HG03342 (cell line): ENCODE data around the gene GATA6.

Experiments used
- ATAC-seq: cut with Tn5 transposase; IDR thresholded peaks from one replicate; pipeline ENCODE4 v1.9.1; 2021; ENCODE audit warnings: mild to moderate bottlenecking, moderate library complexity; ENCODE audit not compliant: unreplicated experiment

Gene GATA6

DNA sequence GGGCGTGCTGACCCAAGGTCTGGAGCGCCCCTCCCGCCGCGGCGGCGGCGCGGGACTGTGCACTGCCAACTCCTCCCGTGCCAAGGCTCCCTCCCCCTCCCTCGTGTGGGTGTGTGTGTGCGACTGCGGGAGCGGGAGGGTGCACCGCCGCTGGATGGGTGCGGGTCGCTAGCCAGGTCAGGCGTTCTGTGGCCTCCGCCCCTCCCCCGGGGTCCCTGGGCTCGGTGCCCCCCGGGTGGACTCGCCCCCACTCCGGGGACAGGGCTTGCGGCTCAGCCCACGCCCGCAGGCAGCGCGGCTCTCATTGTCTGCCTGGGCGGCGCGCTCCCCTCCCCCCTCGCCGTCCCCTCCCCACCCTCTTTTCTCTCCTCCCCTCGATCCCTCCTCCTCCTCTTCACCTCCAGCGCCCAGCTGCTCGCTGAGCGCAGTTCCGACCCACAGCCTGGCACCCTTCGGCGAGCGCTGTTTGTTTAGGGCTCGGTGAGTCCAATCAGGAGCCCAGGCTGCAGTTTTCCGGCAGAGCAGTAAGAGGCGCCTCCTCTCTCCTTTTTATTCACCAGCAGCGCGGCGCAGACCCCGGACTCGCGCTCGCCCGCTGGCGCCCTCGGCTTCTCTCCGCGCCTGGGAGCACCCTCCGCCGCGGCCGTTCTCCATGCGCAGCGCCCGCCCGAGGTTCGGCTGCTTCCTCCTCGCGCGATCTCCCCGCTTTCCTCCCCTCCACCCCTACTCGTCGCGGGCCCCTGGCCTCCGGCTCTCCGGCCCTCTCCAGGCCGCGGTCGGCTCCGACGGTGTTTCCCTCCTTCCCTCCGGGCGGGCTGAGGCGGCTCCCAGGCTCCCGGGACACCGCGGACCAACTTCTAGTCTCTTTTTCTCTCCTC is at the start of gene GATA6:
GATA6 (plus strand) TSS at position 579 of the 878 bp plus-strand sequence. CDS start 1,556 bp downstream, outside the sequence.
- ATAC-seq: peak; percentile 48

DNA sequence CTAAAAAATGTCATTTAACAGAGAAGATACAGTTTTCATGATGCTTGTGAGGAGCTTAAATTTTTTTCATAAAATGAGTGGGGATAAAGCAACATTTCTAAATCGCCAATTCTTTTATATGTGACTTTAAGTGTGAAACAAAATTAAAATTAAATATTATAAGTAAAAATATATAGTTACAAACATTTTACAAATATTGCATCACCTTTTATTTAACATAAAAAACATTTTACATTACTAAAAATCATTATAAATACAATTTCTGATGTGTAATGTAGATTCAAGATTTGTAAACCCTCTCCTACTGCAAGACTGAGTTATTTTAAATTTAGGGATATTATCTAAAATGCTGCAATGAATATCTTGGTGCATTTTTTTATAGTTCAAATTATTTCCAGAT is 44.4 kb upstream of the GATA6 start:
- no peak for ATAC-seq

GRCh38 chr18:22128954-22129353 is 40.4 kb upstream of the GATA6 start:
- ATAC-seq: no peak

- ATAC-seq: no peak
These were observed 39.6 kb upstream of the GATA6 start for GRCh38 chr18:22129778-22130177.

- no peak for ATAC-seq
These were observed 37.1 kb upstream of the GATA6 start for GRCh38 chr18:22132258-22132657.

DNA sequence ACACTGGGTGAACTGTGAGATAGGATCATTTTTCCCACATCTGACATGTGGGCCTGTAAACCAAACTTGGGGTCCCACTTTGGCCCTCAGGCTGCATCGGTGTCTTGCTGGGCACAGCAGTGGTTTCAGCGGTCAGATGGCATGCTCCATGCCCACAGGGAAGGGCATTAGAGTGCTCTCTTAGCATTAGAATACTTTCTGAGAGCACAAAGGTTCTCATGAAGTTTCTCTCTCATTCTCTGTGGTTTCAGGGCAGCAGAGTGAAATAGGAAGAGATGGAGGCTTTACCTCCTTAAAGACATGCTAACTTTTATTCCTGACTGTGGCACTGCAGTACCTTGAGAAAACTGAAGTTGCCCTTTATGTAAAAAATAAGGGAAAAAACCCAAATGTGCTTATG is 36.6 kb upstream of the GATA6 start:
- no peak for ATAC-seq

GRCh38 chr18:22136395-22136794 is 33.0 kb upstream of the GATA6 start:
- ATAC-seq: no peak

GRCh38 chr18:22141211-22141610 is 28.2 kb upstream of the GATA6 start:
- no peak for ATAC-seq

DNA sequence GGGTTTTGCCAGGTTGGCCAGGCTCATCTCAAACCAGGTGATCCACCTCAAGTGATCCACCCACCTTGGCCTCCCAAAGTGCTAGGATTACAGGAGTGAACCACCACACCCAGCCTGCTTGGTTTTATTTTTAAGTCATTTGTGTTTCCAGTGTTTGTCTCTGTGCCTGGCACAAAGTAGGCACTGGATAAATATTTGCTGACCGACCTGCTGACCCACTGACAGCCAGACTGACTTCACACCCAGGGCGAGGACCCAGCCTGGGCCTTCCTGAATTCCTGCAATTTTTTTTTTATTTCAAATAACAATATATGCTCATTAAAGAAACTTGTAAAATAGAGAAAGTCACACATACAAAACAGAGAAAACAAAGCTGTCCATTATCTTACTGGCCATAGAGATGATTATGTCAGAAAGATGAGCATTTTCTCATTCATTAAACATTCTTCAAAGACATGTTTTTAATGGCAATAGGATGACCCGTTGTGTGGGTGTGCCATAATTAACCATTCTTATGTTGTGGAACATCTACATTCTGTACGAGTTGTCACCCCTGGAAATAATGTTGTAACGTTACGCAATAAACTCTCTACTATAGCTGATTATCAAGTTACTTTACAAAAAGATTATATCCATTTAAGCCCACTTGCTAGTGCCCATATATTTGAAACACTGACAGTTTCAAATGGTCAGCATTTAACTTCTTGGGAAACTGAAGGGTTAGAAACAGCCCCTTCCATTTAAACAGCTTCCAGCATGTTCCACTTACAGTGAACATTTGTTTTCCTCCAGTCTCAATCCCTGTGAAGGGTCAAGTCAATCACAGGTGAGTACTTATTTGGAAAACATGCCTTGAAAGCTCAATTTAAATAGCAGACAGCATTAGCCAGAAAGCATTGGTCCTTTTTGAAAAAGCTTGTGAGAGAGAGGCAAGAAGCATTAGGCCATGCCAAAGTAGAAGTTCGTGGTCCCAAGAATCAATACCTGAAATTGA is 25.7 kb upstream of the GATA6 start:
- no peak for ATAC-seq

- ATAC-seq: no peak
These were observed 24.2 kb upstream of the GATA6 start for GRCh38 chr18:22145160-22145559.

GRCh38 chr18:22149710-22150109 is 19.7 kb upstream of the GATA6 start:
- ATAC-seq: no peak

- ATAC-seq: no peak
These were observed 17.3 kb upstream of the GATA6 start for GRCh38 chr18:22152093-22152492.

DNA sequence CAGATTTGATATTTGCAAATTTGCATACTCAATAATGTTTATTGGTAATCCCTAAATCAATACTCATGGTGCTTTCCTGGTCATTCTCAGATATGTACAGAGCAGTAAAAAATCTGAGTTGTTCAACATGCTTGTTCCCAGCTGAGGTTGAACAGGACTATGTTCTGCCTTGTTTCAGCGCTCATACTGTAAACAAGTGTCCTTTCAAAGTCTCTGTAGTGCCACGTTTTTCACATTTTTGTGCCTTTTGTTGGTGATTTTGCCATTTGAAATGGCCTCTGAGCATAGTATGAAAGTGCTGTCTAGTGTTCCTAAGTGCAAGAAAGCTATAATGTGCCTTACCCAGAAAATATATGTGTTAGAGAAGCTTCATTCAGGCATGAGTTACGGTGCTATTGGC is 16.0 kb upstream of the GATA6 start:
- no peak for ATAC-seq

DNA sequence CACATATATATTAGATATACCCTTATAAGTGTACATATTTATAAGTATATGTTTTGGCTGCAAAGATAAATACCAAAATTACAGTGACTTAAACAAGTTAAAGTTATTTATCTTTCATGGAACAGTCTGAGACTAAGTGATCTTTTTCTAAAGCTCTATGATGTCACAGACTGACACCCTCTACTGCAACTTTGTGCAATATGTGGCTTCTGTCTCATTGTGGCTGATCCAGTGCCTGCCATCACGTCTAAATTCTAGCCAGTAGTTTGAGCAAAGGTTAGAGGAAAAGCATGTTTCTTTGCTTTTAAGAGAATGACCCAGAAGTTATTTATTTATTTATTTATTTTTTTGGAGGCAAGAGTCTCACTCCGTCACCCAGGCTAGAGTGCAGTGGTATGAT is 13.8 kb upstream of the GATA6 start:
- ATAC-seq: no peak

GRCh38 chr18:22159014-22159413 is 10.4 kb upstream of the GATA6 start:
- ATAC-seq: no peak

- ATAC-seq: no peak
These were observed 8.3 kb upstream of the GATA6 start for GRCh38 chr18:22161090-22161489.

- ATAC-seq: no peak
These were observed 5.8 kb upstream of the GATA6 start for GRCh38 chr18:22163416-22164161.

DNA sequence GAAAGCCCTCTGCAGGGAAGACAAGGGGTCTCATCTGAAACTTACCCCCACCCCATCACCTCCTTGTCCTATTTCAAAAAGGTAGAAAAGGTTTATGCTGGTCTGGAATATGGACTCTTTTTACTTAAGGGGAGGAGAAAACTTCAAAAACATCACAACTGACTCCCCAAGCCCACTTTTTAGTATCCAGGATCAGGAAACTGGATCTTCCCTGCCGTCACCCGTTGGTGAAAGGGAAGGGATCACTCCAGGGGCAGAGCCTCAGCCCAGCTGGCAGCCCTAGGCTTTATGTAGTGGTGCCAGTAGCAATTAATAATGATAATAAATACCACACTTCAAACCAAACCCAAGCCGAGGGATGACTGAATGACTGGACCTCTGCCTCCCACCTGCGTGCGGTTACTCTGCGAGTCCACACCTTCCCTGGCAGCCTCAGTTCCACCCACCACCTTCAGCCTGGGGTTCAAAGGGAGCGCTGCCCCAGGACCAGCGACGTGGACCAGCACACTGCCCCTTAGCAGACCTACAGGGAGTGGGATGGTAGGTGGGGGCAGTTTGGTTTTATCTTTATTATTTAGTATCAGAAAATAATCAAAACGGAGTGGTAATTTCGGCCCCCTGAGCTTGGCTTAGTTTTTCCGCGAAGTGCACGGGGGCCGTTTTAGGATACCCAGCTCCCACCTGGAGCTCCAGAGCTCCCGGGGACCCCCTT is 4.9 kb upstream of the GATA6 start:
- no peak for ATAC-seq

GRCh38 chr18:22165049-22165602 is 4.3 kb upstream of the GATA6 start:
- ATAC-seq: no peak

- no peak for ATAC-seq
These were observed 3.8 kb upstream of the GATA6 start for GRCh38 chr18:22165603-22166068.
